Type B pancreatic cell (in vitro differentiated cells): ENCODE data around the gene ST7. TPM values are rescaled to one million over a fixed set of nuclear protein-coding genes. Genes with fewer than 3 reads are reported as not detected.

ENCODE experiments used
- DNase-seq: peaks from one replicate; pipeline ENCODE4 v3.0.0; 2021; ENCODE audit warnings: mixed read lengths; ENCODE audit not compliant: unreplicated experiment; ENCODE audit errors: extremely low spot score
- H3K27ac Mint-ChIP-seq: 2 replicates; pipeline ENCODE4 v1.8.0; 2021; ENCODE audit warnings: mild to moderate bottlenecking, mixed read lengths
- H3K27me3 Mint-ChIP-seq: 2 replicates; pipeline ENCODE4 v1.8.0; 2021; ENCODE audit warnings: mixed read lengths
- H3K36me3 Mint-ChIP-seq: 2 replicates; pipeline ENCODE4 v1.8.0; 2021; ENCODE audit warnings: mixed read lengths
- H3K4me1 Mint-ChIP-seq: one replicate; pipeline ENCODE4 v1.8.0; 2021; ENCODE audit warnings: mixed read lengths; ENCODE audit not compliant: unreplicated experiment
- H3K4me3 Mint-ChIP-seq: 2 replicates; pipeline ENCODE4 v1.8.0; 2021; ENCODE audit warnings: mild to moderate bottlenecking, mixed read lengths
- H3K9me3 Mint-ChIP-seq: 2 replicates; pipeline ENCODE4 v1.8.0; 2021; ENCODE audit warnings: mixed read lengths
- total RNA-seq: library from RNA; stranded (reverse); gene quantifications from 2 replicates; pipeline ENCODE4 v1.2.1, GENCODE V29; 2021; ENCODE audit warnings: low replicate concordance
- TF ChIP-seq, protein P1 (sequence below): fragments of 200-600 bp; sonication (generic); conservative IDR thresholded peaks from 2 replicates; pipeline ENCODE4 v1.5.0; 2021; ENCODE audit warnings: antibody characterized with exemption, mild to moderate bottlenecking

The ST7 gene
- total RNA-seq, 1 donor from 2014 or later, result 25.0 TPM

DNA sequence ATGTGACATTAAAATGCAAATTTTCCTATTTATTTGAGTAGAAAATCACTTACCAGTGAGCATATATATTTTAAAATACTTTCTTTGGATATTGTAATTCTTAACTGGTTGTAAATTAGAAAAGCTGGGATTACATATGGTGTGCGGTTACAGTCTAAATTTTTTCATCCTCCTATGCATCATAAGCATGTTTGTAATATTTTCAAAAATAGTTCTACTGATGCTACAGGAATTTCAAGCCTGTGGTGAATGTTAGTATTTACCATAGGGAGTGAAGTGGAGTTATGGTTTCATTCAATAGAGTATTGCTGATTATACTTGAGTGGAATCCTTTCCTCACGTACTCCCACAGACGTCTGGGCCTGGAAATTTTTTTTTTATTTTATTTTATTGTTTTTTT lies 34.6 kb upstream of the ST7 start:
- Mint-ChIP-seq H3K27ac (no peak overlapping the region), H3K36me3 (peaks cover 31% of the 10 kb centered on the region), H3K4me1 (no peaks in the 10 kb centered on the region), H3K4me3 (no peak overlapping the region), H3K27me3 (no peaks in the 10 kb centered on the region), H3K9me3 (no peaks in the 10 kb centered on the region)
- TF ChIP-seq, protein P1, sequence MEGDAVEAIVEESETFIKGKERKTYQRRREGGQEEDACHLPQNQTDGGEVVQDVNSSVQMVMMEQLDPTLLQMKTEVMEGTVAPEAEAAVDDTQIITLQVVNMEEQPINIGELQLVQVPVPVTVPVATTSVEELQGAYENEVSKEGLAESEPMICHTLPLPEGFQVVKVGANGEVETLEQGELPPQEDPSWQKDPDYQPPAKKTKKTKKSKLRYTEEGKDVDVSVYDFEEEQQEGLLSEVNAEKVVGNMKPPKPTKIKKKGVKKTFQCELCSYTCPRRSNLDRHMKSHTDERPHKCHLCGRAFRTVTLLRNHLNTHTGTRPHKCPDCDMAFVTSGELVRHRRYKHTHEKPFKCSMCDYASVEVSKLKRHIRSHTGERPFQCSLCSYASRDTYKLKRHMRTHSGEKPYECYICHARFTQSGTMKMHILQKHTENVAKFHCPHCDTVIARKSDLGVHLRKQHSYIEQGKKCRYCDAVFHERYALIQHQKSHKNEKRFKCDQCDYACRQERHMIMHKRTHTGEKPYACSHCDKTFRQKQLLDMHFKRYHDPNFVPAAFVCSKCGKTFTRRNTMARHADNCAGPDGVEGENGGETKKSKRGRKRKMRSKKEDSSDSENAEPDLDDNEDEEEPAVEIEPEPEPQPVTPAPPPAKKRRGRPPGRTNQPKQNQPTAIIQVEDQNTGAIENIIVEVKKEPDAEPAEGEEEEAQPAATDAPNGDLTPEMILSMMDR, result no peak
- no peak for DNase-seq

DNA sequence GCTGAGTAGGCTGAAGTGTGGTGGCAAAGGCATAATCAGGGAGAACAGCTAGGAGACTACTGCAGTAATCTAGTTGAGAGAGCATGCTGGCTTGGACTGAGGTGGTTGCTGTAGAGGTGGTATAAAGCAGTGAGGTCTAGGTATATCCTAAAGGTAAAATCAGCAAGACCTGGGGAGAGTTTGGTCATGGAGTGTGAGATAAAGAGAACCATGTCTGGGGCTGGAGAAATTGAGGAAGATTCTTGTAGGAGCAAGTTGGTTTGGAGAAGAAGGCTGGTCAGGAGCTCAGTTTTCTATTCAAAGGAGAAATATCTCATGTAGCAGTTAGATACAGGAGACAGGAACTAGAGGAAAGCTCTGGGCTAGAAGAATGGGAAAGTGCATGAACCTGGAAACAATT lies 32.9 kb upstream of the ST7 start:
- Mint-ChIP-seq H3K9me3 (no peaks in the 10 kb centered on the region), H3K4me3 (no peak overlapping the region), H3K27me3 (no peaks in the 10 kb centered on the region), H3K4me1 (peaks cover 5% of the 10 kb centered on the region), H3K36me3 (peaks cover 23% of the 10 kb centered on the region), H3K27ac (peak overlapping the region; percentile 15)
- TF ChIP-seq, protein P1, result no peak
- DNase-seq, result no peak

DNA sequence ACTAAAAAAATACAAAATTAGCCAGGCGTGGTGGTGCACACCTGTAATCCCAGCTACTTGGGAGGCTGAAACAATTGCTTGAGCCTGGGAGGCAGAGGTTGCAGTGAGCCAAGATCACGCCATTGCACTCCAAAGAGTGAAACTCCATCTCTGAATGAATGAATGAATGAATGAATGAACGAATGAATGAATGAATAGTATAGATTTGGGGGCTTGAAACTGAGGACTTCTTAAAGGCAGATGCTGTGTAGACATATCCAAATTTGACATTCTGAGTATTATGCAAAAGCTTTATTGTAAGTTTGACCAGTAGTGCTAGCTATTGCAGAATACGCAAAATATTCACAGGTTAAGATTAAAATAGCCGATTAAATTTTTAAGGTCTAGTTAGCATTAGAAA lies 30.8 kb upstream of the ST7 start:
- TF ChIP-seq, protein P1, result no peak
- DNase-seq, result no peak
- H3K27me3 Mint-ChIP-seq, result no peaks in the 10 kb centered on the region
- H3K36me3 Mint-ChIP-seq, result peaks cover 21% of the 10 kb centered on the region
- no peak overlapping the region for H3K27ac Mint-ChIP-seq
- H3K9me3 Mint-ChIP-seq, result no peaks in the 10 kb centered on the region
- no peak overlapping the region for H3K4me3 Mint-ChIP-seq
- H3K4me1 Mint-ChIP-seq, result peaks cover 5% of the 10 kb centered on the region

DNA sequence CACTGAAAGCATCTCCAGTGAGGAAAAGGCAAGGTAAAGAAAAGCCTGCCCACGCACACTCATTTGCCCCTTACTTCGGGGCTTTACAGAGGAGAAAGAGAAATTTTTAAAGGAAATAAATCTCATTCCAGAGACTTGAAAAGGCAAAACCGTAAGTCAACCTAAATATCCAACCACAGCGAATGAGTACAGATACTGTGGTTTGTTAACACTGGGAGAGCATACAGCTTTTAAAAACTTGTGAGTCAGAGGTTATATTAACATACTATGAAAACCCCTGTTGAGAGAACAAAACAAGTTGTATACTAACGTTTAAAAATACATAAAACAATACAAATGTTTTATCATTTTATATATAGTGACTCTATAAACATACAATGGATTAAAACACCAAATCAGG lies 28.6 kb upstream of the ST7 start:
- DNase-seq, result no peak
- Mint-ChIP-seq H3K27me3 (no peaks in the 10 kb centered on the region), H3K36me3 (peaks cover 9% of the 10 kb centered on the region), H3K9me3 (no peaks in the 10 kb centered on the region), H3K4me3 (no peak overlapping the region), H3K4me1 (peaks cover 5% of the 10 kb centered on the region), H3K27ac (no peak overlapping the region)
- TF ChIP-seq, protein P1, result no peak

DNA sequence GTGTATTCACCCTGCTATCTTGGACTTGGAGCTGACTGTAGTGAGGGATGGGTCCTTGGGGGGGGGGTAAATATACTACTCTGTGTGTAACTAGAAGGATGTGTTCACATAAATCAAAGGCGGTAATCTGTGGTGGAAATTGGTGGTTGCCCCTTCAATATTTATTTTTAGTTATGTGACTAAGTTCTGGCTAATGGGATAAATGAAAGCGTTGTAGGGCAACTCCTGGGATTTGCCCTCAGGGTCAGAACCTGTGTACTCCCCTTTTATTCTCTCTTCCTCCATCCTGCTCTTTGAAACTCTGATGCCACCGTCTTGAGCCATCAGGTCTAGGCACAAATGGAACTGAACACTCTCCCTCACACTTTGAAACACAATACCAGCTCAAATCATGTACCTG lies 24.3 kb upstream of the ST7 start:
- TF ChIP-seq, protein P1, result no peak
- no peak overlapping the region for H3K4me3 Mint-ChIP-seq
- H3K4me1 Mint-ChIP-seq, result peaks cover 10% of the 10 kb centered on the region
- H3K36me3 Mint-ChIP-seq, result no peaks in the 10 kb centered on the region
- H3K27ac Mint-ChIP-seq, result no peak overlapping the region
- DNase-seq, result no peak
- H3K9me3 Mint-ChIP-seq, result no peaks in the 10 kb centered on the region
- H3K27me3 Mint-ChIP-seq, result peaks cover 6% of the 10 kb centered on the region
